ENCODE measurements around the gene SLC36A4. TPM values are rescaled to one million over a fixed set of nuclear protein-coding genes. Genes with fewer than 3 reads are reported as not detected.

Gene SLC36A4
- total RNA-seq, 4 donors from 2014 or later: 24.8 to 50.2 (median 39.2) TPM

DNA sequence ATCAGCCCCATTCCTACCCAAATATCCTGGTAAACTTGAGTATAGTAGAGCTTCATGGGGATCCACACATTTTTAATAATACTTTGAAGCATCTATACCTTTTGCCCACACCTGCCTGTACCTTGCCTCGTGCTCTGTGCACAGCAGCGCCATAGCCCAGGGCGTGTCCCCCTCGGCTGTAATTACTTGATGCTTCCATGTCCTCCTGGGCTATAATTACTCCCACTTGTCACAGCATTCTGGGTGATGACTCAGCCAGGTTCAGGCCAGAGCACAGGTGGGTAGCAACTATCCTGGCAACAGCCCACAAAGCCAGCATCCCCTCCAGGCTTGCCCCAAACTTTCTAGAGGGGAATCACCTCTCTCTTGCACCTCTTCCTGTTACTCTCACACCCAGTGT, 23.7 kb upstream of the SLC36A4 start:
- 84 to 86% methylated on average over 4 of the region's 4 CpGs for WGBS, 2 donors
- TF ChIP-seq POLR2A (IDR thresholded peaks at IDR 0.05): no peak
- TF ChIP-seq, protein P1, sequence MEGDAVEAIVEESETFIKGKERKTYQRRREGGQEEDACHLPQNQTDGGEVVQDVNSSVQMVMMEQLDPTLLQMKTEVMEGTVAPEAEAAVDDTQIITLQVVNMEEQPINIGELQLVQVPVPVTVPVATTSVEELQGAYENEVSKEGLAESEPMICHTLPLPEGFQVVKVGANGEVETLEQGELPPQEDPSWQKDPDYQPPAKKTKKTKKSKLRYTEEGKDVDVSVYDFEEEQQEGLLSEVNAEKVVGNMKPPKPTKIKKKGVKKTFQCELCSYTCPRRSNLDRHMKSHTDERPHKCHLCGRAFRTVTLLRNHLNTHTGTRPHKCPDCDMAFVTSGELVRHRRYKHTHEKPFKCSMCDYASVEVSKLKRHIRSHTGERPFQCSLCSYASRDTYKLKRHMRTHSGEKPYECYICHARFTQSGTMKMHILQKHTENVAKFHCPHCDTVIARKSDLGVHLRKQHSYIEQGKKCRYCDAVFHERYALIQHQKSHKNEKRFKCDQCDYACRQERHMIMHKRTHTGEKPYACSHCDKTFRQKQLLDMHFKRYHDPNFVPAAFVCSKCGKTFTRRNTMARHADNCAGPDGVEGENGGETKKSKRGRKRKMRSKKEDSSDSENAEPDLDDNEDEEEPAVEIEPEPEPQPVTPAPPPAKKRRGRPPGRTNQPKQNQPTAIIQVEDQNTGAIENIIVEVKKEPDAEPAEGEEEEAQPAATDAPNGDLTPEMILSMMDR (IDR thresholded peaks at IDR 0.05): no peak
- Histone ChIP-seq H3K36me3 (no peaks in the 10 kb centered on the region), H3K4me1 (peaks cover 12 to 15% of the 10 kb centered on the region in 2 donors), H3K27ac (no peak overlapping the region), H3K27me3 (no peaks in the 10 kb centered on the region), H3K4me3 (replicated peaks in 1 of 3) (no peak overlapping the region), H3K9me3 (no peaks in the 10 kb centered on the region)
- DNase-seq: no peak
- intact Hi-C loops (cut with DNase I): no loop called here

DNA sequence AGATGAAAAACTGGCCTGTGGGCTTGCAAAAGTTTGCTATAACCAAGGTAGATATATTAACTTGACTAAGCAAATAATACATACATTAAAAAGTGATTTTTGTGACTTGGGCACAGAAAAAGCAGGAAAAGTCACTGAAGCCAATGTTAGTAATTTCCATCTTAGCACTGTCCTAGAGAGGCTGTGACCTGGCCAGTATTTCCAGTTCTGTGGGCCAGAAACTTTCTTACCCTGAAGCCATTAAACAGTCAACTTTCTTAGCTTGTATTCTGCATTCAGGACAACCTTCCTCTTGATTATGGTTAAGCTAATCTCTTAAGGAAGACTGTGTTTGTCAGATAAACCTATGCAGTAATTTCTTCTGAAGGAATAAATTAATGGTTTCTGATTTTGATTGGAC, 22.3 kb upstream of the SLC36A4 start:
- no peak for DNase-seq
- Histone ChIP-seq H3K27ac (no peak overlapping the region), H3K4me1 (peaks cover 13 to 18% of the 10 kb centered on the region in 2 donors), H3K4me3 (replicated peaks in 1 of 3) (no peak overlapping the region), H3K9me3 (no peaks in the 10 kb centered on the region), H3K36me3 (no peaks in the 10 kb centered on the region), H3K27me3 (no peaks in the 10 kb centered on the region)
- intact Hi-C loops (cut with DNase I): no loop called here
- TF ChIP-seq, protein P1 (IDR thresholded peaks at IDR 0.05): no peak
- no peak for TF ChIP-seq POLR2A (IDR thresholded peaks at IDR 0.05)

DNA sequence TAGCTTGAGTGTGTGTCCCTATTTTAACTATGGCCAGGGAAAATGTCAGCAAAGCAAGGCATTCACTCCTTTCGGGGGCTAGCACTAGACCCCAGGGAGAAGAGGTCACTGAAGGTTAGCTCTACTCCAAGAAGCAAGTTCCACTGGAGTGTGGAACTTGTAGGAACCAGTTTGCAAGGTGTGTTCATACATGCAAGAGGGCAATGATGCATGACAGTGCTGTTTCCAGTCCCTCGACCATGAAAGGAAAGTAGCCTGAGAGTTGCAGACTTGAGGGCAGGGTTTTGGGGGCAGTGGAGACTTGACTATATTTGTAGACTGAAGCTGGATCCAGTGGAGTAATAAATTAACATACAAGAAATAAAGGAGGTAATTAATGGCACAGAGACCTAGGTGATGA, 21.6 kb upstream of the SLC36A4 start:
- WGBS, 2 donors: 26 to 31% methylated on average over 2 of the region's 2 CpGs
- no peaks in the 10 kb centered on the region for H3K36me3 ChIP-seq
- TF ChIP-seq POLR2A (IDR thresholded peaks at IDR 0.05): no peak
- TF ChIP-seq, protein P1 (IDR thresholded peaks at IDR 0.05): no peak
- intact Hi-C loops (cut with DNase I): no loop called here
- H3K4me1 ChIP-seq: peaks cover 13 to 19% of the 10 kb centered on the region in 2 donors
- peak in 1 of 2 donors; percentile 41 for DNase-seq
- no peak overlapping the region for H3K27ac ChIP-seq
- H3K9me3 ChIP-seq: no peaks in the 10 kb centered on the region
- no peaks in the 10 kb centered on the region for H3K27me3 ChIP-seq
- H3K4me3 ChIP-seq (replicated peaks in 1 of 3): no peak overlapping the region

DNA sequence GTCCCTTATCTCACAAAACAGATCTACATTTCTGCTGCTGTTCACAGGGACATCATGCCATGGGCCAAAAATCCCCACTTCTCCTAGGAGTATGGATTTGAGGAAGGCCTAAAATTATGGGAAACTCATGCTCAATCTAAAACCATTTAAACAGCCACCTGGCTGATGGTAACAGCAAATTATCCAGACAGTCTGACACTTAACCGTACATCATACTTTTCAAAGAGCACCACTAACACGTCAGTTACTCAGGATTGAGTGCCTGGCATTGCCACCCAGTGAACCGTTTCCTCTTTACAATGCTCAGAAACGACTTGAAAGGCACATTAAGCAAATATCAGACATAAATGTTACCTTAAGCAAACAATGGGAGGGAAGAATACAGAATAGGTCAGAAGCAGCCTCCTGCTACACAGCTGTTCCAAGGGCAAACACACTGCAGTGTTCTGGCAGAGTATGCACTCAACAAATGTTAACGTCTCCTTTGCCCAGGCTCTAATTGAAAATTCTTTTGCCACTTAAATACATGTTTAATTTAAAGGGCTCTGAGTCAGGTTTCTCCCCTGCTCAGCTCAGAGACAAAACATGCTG, 18.8 kb upstream of the SLC36A4 start:
- TF ChIP-seq POLR2A (IDR thresholded peaks at IDR 0.05): no peak
- TF ChIP-seq, protein P1 (IDR thresholded peaks at IDR 0.05): no peak
- Histone ChIP-seq H3K27me3 (no peaks in the 10 kb centered on the region), H3K4me3 (replicated peaks in 1 of 3) (no peak overlapping the region), H3K27ac (peak overlapping the region; percentile 13 to 52 (median 24)), H3K9me3 (no peaks in the 10 kb centered on the region), H3K4me1 (peaks cover 18 to 26% of the 10 kb centered on the region in 2 donors), H3K36me3 (no peaks in the 10 kb centered on the region)
- DNase-seq: peak in 1 of 2 donors; percentile 5
- intact Hi-C loops (cut with DNase I): no loop called here
- WGBS, 2 donors: 19 to 35% methylated on average over 5 of the region's 5 CpGs

DNA sequence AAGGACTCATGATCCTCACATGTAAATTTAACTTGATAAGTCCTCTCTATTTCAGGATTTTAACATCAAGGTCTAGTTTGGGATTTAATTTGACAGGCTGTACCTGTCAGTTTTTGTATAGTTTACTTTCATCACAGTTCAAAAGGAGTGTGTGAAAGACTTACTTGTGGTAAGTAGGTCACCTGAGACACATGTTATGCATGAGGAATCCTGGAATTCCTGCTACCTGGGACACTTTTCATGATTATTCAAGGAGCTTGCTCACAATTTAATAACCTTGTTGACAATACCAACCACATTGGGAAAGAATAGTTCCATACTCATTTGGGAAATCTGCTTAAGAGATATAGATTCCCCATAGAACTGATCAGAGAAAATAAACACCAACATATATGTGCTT, 15.8 kb upstream of the SLC36A4 start:
- DNase-seq: peak in 1 of 2 donors; percentile 21
- intact Hi-C loops (cut with DNase I): no loop called here
- Histone ChIP-seq H3K27me3 (no peaks in the 10 kb centered on the region), H3K4me1 (peaks cover 18 to 26% of the 10 kb centered on the region in 2 donors), H3K27ac (peak overlapping the region; percentile 46 to 66 (median 56)), H3K36me3 (no peaks in the 10 kb centered on the region), H3K9me3 (no peaks in the 10 kb centered on the region), H3K4me3 (replicated peaks in 1 of 3) (no peak overlapping the region)
- no peak for TF ChIP-seq POLR2A (IDR thresholded peaks at IDR 0.05)
- TF ChIP-seq, protein P1 (IDR thresholded peaks at IDR 0.05): no peak

Measured in thyroid gland (tissue), 4 donors.